Fibroblast of mammary gland (primary cell): ENCODE data around the gene GEMIN7.

Experiments used
- DNase-seq: peaks from one replicate; pipeline ENCODE4 v3.0.0-alpha.2; 2010; ENCODE audit warnings: low read depth
- H3K4me3 ChIP-seq: 2 replicates; pipeline ENCODE4 v1.5.1; 2011; ENCODE audit warnings: low read depth, mild to moderate bottlenecking, low read length, moderate library complexity; ENCODE audit not compliant: control insufficient read depth
- CTCF ChIP-seq: conservative IDR thresholded peaks from 2 replicates; pipeline ENCODE4 v1.5.1; 2011; ENCODE audit warnings: low read depth, low read length, inconsistent platforms; ENCODE audit not compliant: control insufficient read depth, insufficient read depth

The GEMIN7 gene

GRCh38 chr19:45100201-45100600 lies 21.1 kb downstream of the GEMIN7 start:
- TF ChIP-seq CTCF = no peak
- no peak for DNase-seq
- H3K4me3 ChIP-seq = no peak overlapping the region

- no peak for TF ChIP-seq CTCF
- no peak overlapping the region for H3K4me3 ChIP-seq
- peak; percentile 47 for DNase-seq
These were observed 21.8 kb downstream of the GEMIN7 start for GRCh38 chr19:45100846-45101252.

- DNase-seq = no peak
- no peak for TF ChIP-seq CTCF
- H3K4me3 ChIP-seq = no peak overlapping the region
These were observed 22.7 kb downstream of the GEMIN7 start for GRCh38 chr19:45101806-45102205.

GRCh38 chr19:45102481-45102880 lies 23.4 kb downstream of the GEMIN7 start:
- no peak for DNase-seq
- TF ChIP-seq CTCF = no peak
- no peak overlapping the region for H3K4me3 ChIP-seq

- no peak for TF ChIP-seq CTCF
- peak; percentile 44 for DNase-seq
- H3K4me3 ChIP-seq = no peak overlapping the region
These were observed 24.1 kb downstream of the GEMIN7 start for GRCh38 chr19:45103156-45103507.

GRCh38 chr19:45103508-45104319 lies 24.7 kb downstream of the GEMIN7 start:
- DNase-seq = no peak
- H3K4me3 ChIP-seq = no peak overlapping the region
- peak; percentile 18 for TF ChIP-seq CTCF
